Chondrocyte (in vitro differentiated cells): ENCODE measurements around the gene RGL4. TPM values are rescaled to one million over a fixed set of nuclear protein-coding genes. Genes with fewer than 3 reads are reported as not detected.

Source experiments
- DNase-seq: peaks from one replicate; pipeline ENCODE4 v3.0.0; 2021; ENCODE audit warnings: mixed read lengths, low spot score
- H3K27ac Mint-ChIP-seq: one replicate; pipeline ENCODE4 v1.8.0; 2021; ENCODE audit warnings: mild to moderate bottlenecking, moderate library complexity, mixed read lengths; ENCODE audit not compliant: unreplicated experiment
- H3K27me3 Mint-ChIP-seq: 2 replicates; pipeline ENCODE4 v1.8.0; 2021; ENCODE audit warnings: low read depth, mixed read lengths
- H3K36me3 Mint-ChIP-seq: 2 replicates; pipeline ENCODE4 v1.8.0; 2021; ENCODE audit warnings: low read depth, mixed read lengths
- H3K4me1 Mint-ChIP-seq: 2 replicates; pipeline ENCODE4 v1.8.0; 2021; ENCODE audit warnings: low read depth, mild to moderate bottlenecking, mixed read lengths
- H3K4me3 Mint-ChIP-seq: one replicate; pipeline ENCODE4 v1.8.0; 2021; ENCODE audit warnings: mild to moderate bottlenecking, moderate library complexity, mixed read lengths; ENCODE audit not compliant: unreplicated experiment
- H3K9me3 Mint-ChIP-seq: 2 replicates; pipeline ENCODE4 v1.8.0; 2021; ENCODE audit warnings: low read depth, mixed read lengths
- CTCF ChIP-seq: fragments of 200-600 bp; sonication (generic); IDR thresholded peaks from 2 replicates; pipeline ENCODE4 v1.5.0; 2021; ENCODE audit warnings: antibody characterized with exemption, mild to moderate bottlenecking, moderate library complexity
- total RNA-seq: library from RNA; stranded (reverse); gene quantifications from 3 replicates; pipeline ENCODE4 v1.2.1, GENCODE V29; 2021

The RGL4 gene
- total RNA-seq, 1 donor from 2014 or later: not detected

GRCh38 chr22:23697031-23697970, 6.5 kb downstream of the RGL4 start:
- no peak overlapping the region for H3K4me3 Mint-ChIP-seq
- no peak overlapping the region for H3K27ac Mint-ChIP-seq
- H3K4me1 Mint-ChIP-seq: peaks cover 7% of the 10 kb centered on the region
- H3K9me3 Mint-ChIP-seq: no peaks in the 10 kb centered on the region
- DNase-seq: peak; percentile 62
- no peaks in the 10 kb centered on the region for H3K27me3 Mint-ChIP-seq
- TF ChIP-seq CTCF: no peak
- peaks cover 36% of the 10 kb centered on the region for H3K36me3 Mint-ChIP-seq

- H3K36me3 Mint-ChIP-seq: peaks cover 30% of the 10 kb centered on the region
- peak; percentile 49 for DNase-seq
- peaks cover 7% of the 10 kb centered on the region for H3K4me1 Mint-ChIP-seq
- no peaks in the 10 kb centered on the region for H3K9me3 Mint-ChIP-seq
- no peak overlapping the region for H3K27ac Mint-ChIP-seq
- H3K27me3 Mint-ChIP-seq: no peaks in the 10 kb centered on the region
- no peak overlapping the region for H3K4me3 Mint-ChIP-seq
- TF ChIP-seq CTCF: no peak
These were observed 7.3 kb downstream of the RGL4 start for GRCh38 chr22:23698094-23698493.

- no peak for TF ChIP-seq CTCF
- Mint-ChIP-seq H3K9me3 (no peaks in the 10 kb centered on the region), H3K27ac (no peak overlapping the region), H3K36me3 (peaks cover 28% of the 10 kb centered on the region), H3K4me1 (peaks cover 7% of the 10 kb centered on the region), H3K27me3 (no peaks in the 10 kb centered on the region), H3K4me3 (no peak overlapping the region)
- DNase-seq: peak; percentile 72
These were observed 7.9 kb downstream of the RGL4 start for GRCh38 chr22:23698673-23699235.

GRCh38 chr22:23700706-23701105, 9.9 kb downstream of the RGL4 start:
- Mint-ChIP-seq H3K27me3 (no peaks in the 10 kb centered on the region), H3K9me3 (no peaks in the 10 kb centered on the region), H3K27ac (peak overlapping the region; percentile 85), H3K36me3 (peaks cover 36% of the 10 kb centered on the region), H3K4me1 (peaks cover 7% of the 10 kb centered on the region), H3K4me3 (no peak overlapping the region)
- TF ChIP-seq CTCF: no peak
- no peak for DNase-seq

- Mint-ChIP-seq H3K36me3 (peaks cover 56% of the 10 kb centered on the region), H3K4me3 (no peak overlapping the region), H3K27ac (no peak overlapping the region), H3K9me3 (no peaks in the 10 kb centered on the region), H3K27me3 (no peaks in the 10 kb centered on the region), H3K4me1 (peaks cover 7% of the 10 kb centered on the region)
- no peak for DNase-seq
- no peak for TF ChIP-seq CTCF
These were observed 13.2 kb downstream of the RGL4 start for GRCh38 chr22:23704062-23704461.
